WTC11 (cell line): ENCODE measurements around the gene FAM111A. TPM values are rescaled to one million over a fixed set of nuclear protein-coding genes. Genes with fewer than 3 reads are reported as not detected.

Experiments
- ATAC-seq: fragments of 200-7000 bp; cut with Tn5 transposase; 2 replicates; pipeline ENCODE4 v1.10.0; 2021; ENCODE audit warnings: mild to moderate bottlenecking, moderate library complexity
- CTCF ChIA-PET: fragments of 300-600 bp; sonication (Branson Sonifier 250); formaldehyde crosslinking; loops from one replicate; lab custom pipeline; 2021; ENCODE audit warnings: antibody characterized with exemption; lab: Charles Lee
- POLR2A ChIA-PET: fragments of 350-600 bp; sonication (Branson Sonifier 250); formaldehyde crosslinking; loops from one replicate; lab custom pipeline; 2021; ENCODE audit warnings: antibody characterized with exemption; lab: Charles Lee
- DNase-seq: peaks from one replicate; pipeline ENCODE4 v3.0.0; 2021; ENCODE audit warnings: low spot score
- H3K27ac Mint-ChIP-seq: 2 replicates; pipeline ENCODE4 v1.8.0; 2021; ENCODE audit warnings: mixed read lengths
- H3K27me3 Mint-ChIP-seq: 2 replicates; pipeline ENCODE4 v1.8.0; 2021; ENCODE audit warnings: low read depth, mild to moderate bottlenecking, moderate library complexity, mixed read lengths
- H3K36me3 Mint-ChIP-seq: 2 replicates; pipeline ENCODE4 v1.8.0; 2021; ENCODE audit warnings: mixed read lengths
- H3K4me1 Mint-ChIP-seq: 2 replicates; pipeline ENCODE4 v1.8.0; 2022; ENCODE audit warnings: mixed read lengths
- H3K4me3 Mint-ChIP-seq: 2 replicates; pipeline ENCODE4 v1.8.0; 2021; ENCODE audit warnings: mild to moderate bottlenecking, moderate library complexity, mixed read lengths
- H3K9me3 Mint-ChIP-seq: 2 replicates; pipeline ENCODE4 v1.8.0; 2021; ENCODE audit warnings: mixed read lengths
- CBFB ChIP-seq: sonication (generic); formaldehyde crosslinking; IDR thresholded peaks from 2 replicates; pipeline ENCODE4 v1.8.1; 2022; ENCODE audit warnings: mild to moderate bottlenecking, low read depth, missing genetic modification reagents
- CREM ChIP-seq: sonication (generic); formaldehyde crosslinking; IDR thresholded peaks from 2 replicates; pipeline ENCODE4 v1.8.1; 2022; ENCODE audit warnings: mild to moderate bottlenecking, missing genetic modification reagents, moderate library complexity
- ELF4 ChIP-seq: sonication (generic); formaldehyde crosslinking; IDR thresholded peaks from 2 replicates; pipeline ENCODE4 v1.8.1; 2022; ENCODE audit warnings: low read depth, mild to moderate bottlenecking, moderate library complexity, missing genetic modification reagents
- ETV6 ChIP-seq: sonication (generic); formaldehyde crosslinking; IDR thresholded peaks from 2 replicates; pipeline ENCODE4 v1.8.1; 2022; ENCODE audit warnings: mild to moderate bottlenecking, missing genetic modification reagents
- FOXJ3 ChIP-seq: sonication (generic); formaldehyde crosslinking; IDR thresholded peaks from 2 replicates; pipeline ENCODE4 v1.9.0; 2021; ENCODE audit warnings: missing genetic modification reagents, mild to moderate bottlenecking, borderline replicate concordance
- FOXK1 ChIP-seq: sonication (generic); formaldehyde crosslinking; IDR thresholded peaks from 2 replicates; pipeline ENCODE4 v1.8.0; 2022; ENCODE audit warnings: mild to moderate bottlenecking, moderate library complexity, missing genetic modification reagents
- GRHL2 ChIP-seq: fragments of 250-450 bp; sonication (Bioruptor Pico); IDR thresholded peaks from 2 replicates; pipeline ENCODE4 v1.8.0; 2022; ENCODE audit warnings: mild to moderate bottlenecking, moderate library complexity; ENCODE audit not compliant: insufficient replicate concordance, severe bottlenecking
- PREB ChIP-seq: sonication (generic); formaldehyde crosslinking; IDR thresholded peaks from 2 replicates; pipeline ENCODE4 v1.8.1; 2022; ENCODE audit warnings: mild to moderate bottlenecking, missing genetic modification reagents, moderate library complexity, borderline replicate concordance
- PRRX2 ChIP-seq: fragments of 250-450 bp; sonication (Bioruptor Pico); IDR thresholded peaks from 2 replicates; pipeline ENCODE4 v1.8.0; 2021; ENCODE audit warnings: mild to moderate bottlenecking
- RELA ChIP-seq: sonication (generic); formaldehyde crosslinking; IDR thresholded peaks from 2 replicates; pipeline ENCODE4 v1.8.1; 2022; ENCODE audit warnings: missing genetic modification reagents, mild to moderate bottlenecking, borderline replicate concordance
- TEAD1 ChIP-seq: sonication (generic); formaldehyde crosslinking; IDR thresholded peaks from 2 replicates; pipeline ENCODE4 v1.8.0; 2022; ENCODE audit warnings: mild to moderate bottlenecking, missing genetic modification reagents
- TEAD4 ChIP-seq: sonication (generic); formaldehyde crosslinking; IDR thresholded peaks from 2 replicates; pipeline ENCODE4 v1.8.0; 2022; ENCODE audit warnings: mild to moderate bottlenecking, missing genetic modification reagents
- ZNF121 ChIP-seq: sonication (generic); formaldehyde crosslinking; IDR thresholded peaks from 2 replicates; pipeline ENCODE4 v1.8.0; 2023; ENCODE audit warnings: missing genetic modification reagents
- total RNA-seq: library from RNA; stranded (reverse); gene quantifications from 3 replicates; pipeline ENCODE4 v1.2.3, GENCODE V29; 2021
- TF ChIP-seq, protein P1 (sequence below): sonication (generic); formaldehyde crosslinking; IDR thresholded peaks from 2 replicates; pipeline ENCODE4 v1.8.0; 2023; ENCODE audit warnings: missing genetic modification reagents
- TF ChIP-seq, protein P2 (sequence below): fragments of 200-600 bp; IDR thresholded peaks from 2 replicates; pipeline ENCODE4 v1.8.0; 2022; ENCODE audit warnings: antibody characterized with exemption
- TF ChIP-seq, protein P3 (sequence below): sonication (generic); formaldehyde crosslinking; IDR thresholded peaks from 2 replicates; pipeline ENCODE4 v1.8.1; 2023; ENCODE audit warnings: mild to moderate bottlenecking, missing genetic modification reagents, moderate library complexity

FAM111A gene
- total RNA-seq, 1 experiment from 2014 or later = 18.8 TPM

DNA sequence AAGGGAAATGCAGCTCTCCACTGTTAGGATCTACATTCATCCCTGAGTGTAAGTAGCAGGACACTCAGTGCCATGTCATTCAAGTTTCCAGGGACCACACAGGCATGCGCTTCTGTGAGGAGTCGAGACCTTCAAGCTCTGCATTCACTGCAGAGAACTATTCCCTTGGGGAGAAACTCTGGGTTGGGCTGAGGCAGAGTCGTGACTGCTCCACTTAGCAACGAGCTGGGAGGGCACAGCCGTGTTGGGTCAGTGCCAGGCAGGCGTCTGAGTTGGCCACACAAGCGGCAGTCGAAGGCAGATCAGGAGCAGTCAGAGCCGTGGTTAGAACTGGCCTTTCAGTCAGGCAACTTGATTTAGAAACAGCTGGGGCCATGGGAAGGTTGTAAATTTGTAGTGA, 55.3 kb downstream of the FAM111A start (continued):
- TF ChIP-seq PREB (no peak), GRHL2 (CRISPR knock-in tag) (no peak), CREM (CRISPR knock-in tag) (no peak), TEAD4 (CRISPR knock-in tag) (no peak), CBFB (CRISPR knock-in tag) (no peak), FOXK1 (CRISPR knock-in tag) (no peak)

DNA sequence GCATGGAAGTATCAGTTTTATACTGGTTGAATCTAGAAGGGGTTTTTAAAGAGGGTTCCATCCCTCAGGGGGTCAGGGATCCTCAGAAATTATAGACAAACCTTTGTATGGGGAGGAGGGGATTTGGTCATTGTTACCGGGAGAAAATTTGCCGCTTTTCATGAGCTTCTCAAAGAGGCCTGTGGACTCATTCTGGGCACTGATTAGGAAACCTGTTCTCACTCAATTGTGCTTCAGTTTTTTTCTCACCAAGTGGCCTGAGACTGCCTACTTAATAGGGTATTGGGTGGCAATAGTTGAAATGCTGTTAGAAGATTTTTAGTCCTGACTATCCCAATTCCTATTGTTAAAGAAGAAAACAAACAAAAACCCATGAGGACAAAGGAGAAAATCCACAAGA, 56.1 kb downstream of the FAM111A start:
- no peak for ATAC-seq
- ChIA-PET CTCF (interaction anchor here (1.1 to 2.1 kb wide), 5 partner anchors 8 to 57 kb away, joined by 4 to 8 read pairs (median 6); partner anchors contain the start of gene DTX4), POLR2A (no interaction called here)
- Mint-ChIP-seq H3K4me3 (no peak overlapping the region), H3K36me3 (peaks cover 62% of the 10 kb centered on the region), H3K27me3 (no peaks in the 10 kb centered on the region), H3K4me1 (no peaks in the 10 kb centered on the region), H3K9me3 (peaks cover 15% of the 10 kb centered on the region)
- no peak for DNase-seq
- TF ChIP-seq, protein P1, sequence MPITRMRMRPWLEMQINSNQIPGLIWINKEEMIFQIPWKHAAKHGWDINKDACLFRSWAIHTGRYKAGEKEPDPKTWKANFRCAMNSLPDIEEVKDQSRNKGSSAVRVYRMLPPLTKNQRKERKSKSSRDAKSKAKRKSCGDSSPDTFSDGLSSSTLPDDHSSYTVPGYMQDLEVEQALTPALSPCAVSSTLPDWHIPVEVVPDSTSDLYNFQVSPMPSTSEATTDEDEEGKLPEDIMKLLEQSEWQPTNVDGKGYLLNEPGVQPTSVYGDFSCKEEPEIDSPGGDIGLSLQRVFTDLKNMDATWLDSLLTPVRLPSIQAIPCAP (CRISPR knock-in tag) = no peak
- TF ChIP-seq, protein P2, sequence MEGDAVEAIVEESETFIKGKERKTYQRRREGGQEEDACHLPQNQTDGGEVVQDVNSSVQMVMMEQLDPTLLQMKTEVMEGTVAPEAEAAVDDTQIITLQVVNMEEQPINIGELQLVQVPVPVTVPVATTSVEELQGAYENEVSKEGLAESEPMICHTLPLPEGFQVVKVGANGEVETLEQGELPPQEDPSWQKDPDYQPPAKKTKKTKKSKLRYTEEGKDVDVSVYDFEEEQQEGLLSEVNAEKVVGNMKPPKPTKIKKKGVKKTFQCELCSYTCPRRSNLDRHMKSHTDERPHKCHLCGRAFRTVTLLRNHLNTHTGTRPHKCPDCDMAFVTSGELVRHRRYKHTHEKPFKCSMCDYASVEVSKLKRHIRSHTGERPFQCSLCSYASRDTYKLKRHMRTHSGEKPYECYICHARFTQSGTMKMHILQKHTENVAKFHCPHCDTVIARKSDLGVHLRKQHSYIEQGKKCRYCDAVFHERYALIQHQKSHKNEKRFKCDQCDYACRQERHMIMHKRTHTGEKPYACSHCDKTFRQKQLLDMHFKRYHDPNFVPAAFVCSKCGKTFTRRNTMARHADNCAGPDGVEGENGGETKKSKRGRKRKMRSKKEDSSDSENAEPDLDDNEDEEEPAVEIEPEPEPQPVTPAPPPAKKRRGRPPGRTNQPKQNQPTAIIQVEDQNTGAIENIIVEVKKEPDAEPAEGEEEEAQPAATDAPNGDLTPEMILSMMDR = no peak
- TF ChIP-seq RELA (CRISPR knock-in tag) = no peak
- TF ChIP-seq FOXJ3 = no peak
- no peak for TF ChIP-seq ZNF121 (CRISPR knock-in tag)
- TF ChIP-seq, protein P3, sequence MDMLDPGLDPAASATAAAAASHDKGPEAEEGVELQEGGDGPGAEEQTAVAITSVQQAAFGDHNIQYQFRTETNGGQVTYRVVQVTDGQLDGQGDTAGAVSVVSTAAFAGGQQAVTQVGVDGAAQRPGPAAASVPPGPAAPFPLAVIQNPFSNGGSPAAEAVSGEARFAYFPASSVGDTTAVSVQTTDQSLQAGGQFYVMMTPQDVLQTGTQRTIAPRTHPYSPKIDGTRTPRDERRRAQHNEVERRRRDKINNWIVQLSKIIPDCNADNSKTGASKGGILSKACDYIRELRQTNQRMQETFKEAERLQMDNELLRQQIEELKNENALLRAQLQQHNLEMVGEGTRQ = no peak
- TF ChIP-seq ELF4 = no peak
- no peak for TF ChIP-seq ETV6 (CRISPR knock-in tag)
- no peak for TF ChIP-seq TEAD1 (CRISPR knock-in tag)
- TF ChIP-seq, all 79 proteins: peak for 0
- no peak overlapping the region for H3K27ac Mint-ChIP-seq

- Mint-ChIP-seq H3K27ac (no peak overlapping the region), H3K27me3 (no peaks in the 10 kb centered on the region), H3K9me3 (peaks cover 15% of the 10 kb centered on the region), H3K4me1 (no peaks in the 10 kb centered on the region), H3K36me3 (peaks cover 55% of the 10 kb centered on the region), H3K4me3 (no peak overlapping the region)
- ChIA-PET POLR2A (no interaction called here), CTCF (interaction anchor here (0.9 to 3.2 kb wide), 7 partner anchors 10 to 42 kb away, joined by 3 to 26 read pairs (median 6); partner anchors contain the start of gene DTX4)
- TF ChIP-seq PRRX2 (CRISPR knock-in tag) = no peak
- no peak for TF ChIP-seq PREB
- ATAC-seq (no peak), DNase-seq (no peak)
Observed at GRCh38 chr11:59199546-59200422, 57.1 kb downstream of the FAM111A start.
